H9 (cell line): Measurements from ENCODE around the gene FAM76B. TPM values are rescaled to one million over a fixed set of nuclear protein-coding genes. Genes with fewer than 3 reads are reported as not detected.
A peak's percentile ranks its signal among the peaks of the same experiment; 100 is the strongest.

Experiments
- DNase-seq: peaks from one replicate; pipeline ENCODE4 v3.0.0-alpha.2; 2017
- H2AFZ ChIP-seq: one replicate; pipeline ENCODE4 v1.6.1; 2013; ENCODE audit warnings: mild to moderate bottlenecking, low read length, control low read depth, moderate library complexity
- H2AK5ac ChIP-seq: 2 replicates; pipeline ENCODE4 v1.6.1; 2013; ENCODE audit warnings: low read length, control low read depth, mixed read lengths; ENCODE audit not compliant: insufficient read length
- H2BK120ac ChIP-seq: one replicate; pipeline ENCODE4 v1.6.1; 2013; ENCODE audit warnings: low read depth, mild to moderate bottlenecking, low read length, control low read depth, inconsistent platforms; ENCODE audit not compliant: poor library complexity, severe bottlenecking
- H2BK12ac ChIP-seq: 2 replicates; pipeline ENCODE4 v1.6.1; 2013; ENCODE audit warnings: low read length, control low read depth, mixed read lengths, low read depth; ENCODE audit not compliant: insufficient read length
- H2BK15ac ChIP-seq: 2 replicates; pipeline ENCODE4 v1.6.1; 2013; ENCODE audit warnings: low read depth, low read length, control low read depth
- H2BK20ac ChIP-seq: one replicate; pipeline ENCODE4 v1.6.1; 2013; ENCODE audit warnings: low read depth, mild to moderate bottlenecking, low read length, control low read depth, inconsistent platforms; ENCODE audit not compliant: poor library complexity, severe bottlenecking
- H2BK5ac ChIP-seq: 2 replicates; pipeline ENCODE4 v1.6.1; 2013; ENCODE audit warnings: low read length, control low read depth, mixed read lengths; ENCODE audit not compliant: insufficient read length
- H3K14ac ChIP-seq: 2 replicates; pipeline ENCODE4 v1.6.1; 2013; ENCODE audit warnings: low read length, control low read depth; ENCODE audit not compliant: insufficient read depth
- H3K18ac ChIP-seq: 2 replicates; pipeline ENCODE4 v1.6.1; 2013; ENCODE audit warnings: low read depth, mild to moderate bottlenecking, mixed read lengths, low read length, control low read depth; ENCODE audit not compliant: insufficient read length
- H3K23ac ChIP-seq: 2 replicates; pipeline ENCODE4 v1.6.1; 2013; ENCODE audit warnings: low read length, control low read depth, mixed read lengths, low read depth; ENCODE audit not compliant: insufficient read length
- H3K23me2 ChIP-seq: 2 replicates; pipeline ENCODE4 v1.6.1; 2013; ENCODE audit warnings: low read depth, mild to moderate bottlenecking, mixed read lengths, low read length, control low read depth; ENCODE audit not compliant: insufficient read length, poor library complexity, severe bottlenecking
- H3K27ac ChIP-seq: 2 replicates; pipeline ENCODE4 v1.5.1; 2013; ENCODE audit warnings: low read length, control low read depth, mixed read lengths, low read depth; ENCODE audit not compliant: insufficient read length
- H3K27me3 ChIP-seq: 2 replicates; pipeline ENCODE4 v1.6.1; 2013; ENCODE audit warnings: low read length, control low read depth, inconsistent platforms; ENCODE audit not compliant: insufficient read depth
- H3K4ac ChIP-seq: 2 replicates; pipeline ENCODE4 v1.6.1; 2013; ENCODE audit warnings: low read depth, mild to moderate bottlenecking, control low read depth, inconsistent platforms, low read length, moderate library complexity
- H3K4me1 ChIP-seq: 2 replicates; pipeline ENCODE4 v1.6.1; 2013; ENCODE audit warnings: low read length, control low read depth, inconsistent platforms; ENCODE audit not compliant: insufficient read depth
- H3K4me2 ChIP-seq: 2 replicates; pipeline ENCODE4 v1.6.1; 2013; ENCODE audit warnings: low read length, control low read depth, mixed read lengths; ENCODE audit not compliant: insufficient read length, insufficient read depth
- H3K56ac ChIP-seq: 2 replicates; pipeline ENCODE4 v1.6.1; 2013; ENCODE audit warnings: low read depth, mild to moderate bottlenecking, mixed read lengths, low read length, control low read depth; ENCODE audit not compliant: insufficient read length
- H3K79me1 ChIP-seq: 2 replicates; pipeline ENCODE4 v1.6.1; 2013; ENCODE audit warnings: low read depth, mild to moderate bottlenecking, moderate library complexity, low read length, control low read depth, inconsistent platforms; ENCODE audit not compliant: insufficient read depth, poor library complexity, severe bottlenecking
- H3K79me2 ChIP-seq: 2 replicates; pipeline ENCODE4 v1.6.1; 2013; ENCODE audit warnings: low read length, control low read depth, inconsistent platforms; ENCODE audit not compliant: insufficient read depth
- H3K9ac ChIP-seq: 2 replicates; pipeline ENCODE4 v1.6.1; 2013; ENCODE audit warnings: low read length, control low read depth, mixed read lengths; ENCODE audit not compliant: insufficient read length; ENCODE audit errors: extremely low read depth
- H3K9me3 ChIP-seq: one replicate; pipeline ENCODE4 v1.6.1; 2013; ENCODE audit warnings: low read depth, low read length, inconsistent platforms; ENCODE audit not compliant: control insufficient read depth
- H3T11ph ChIP-seq: one replicate; pipeline ENCODE4 v1.6.1; 2013; ENCODE audit warnings: mild to moderate bottlenecking, low read length, control low read depth, inconsistent platforms
- H4K20me1 ChIP-seq: one replicate; pipeline ENCODE4 v1.6.1; 2013; ENCODE audit not compliant: control insufficient read depth, insufficient read length, insufficient read depth
- H4K5ac ChIP-seq: 2 replicates; pipeline ENCODE4 v1.6.1; 2013; ENCODE audit warnings: low read depth, mild to moderate bottlenecking, mixed read lengths, low read length, control low read depth; ENCODE audit not compliant: insufficient read length
- H4K8ac ChIP-seq: replicated peaks from 2 replicates; pipeline ENCODE4 v1.6.1; 2013; ENCODE audit warnings: low read length, control low read depth, mixed read lengths, low read depth; ENCODE audit not compliant: insufficient read length
- H4K91ac ChIP-seq: 2 replicates; pipeline ENCODE4 v1.6.1; 2013; ENCODE audit warnings: low read depth, mild to moderate bottlenecking, moderate library complexity, mixed read lengths, low read length, control low read depth; ENCODE audit not compliant: insufficient read length
- H3K27ac Mint-ChIP-seq, 3 experiments: 2 replicates in 2 of 3; 3 replicates in 1 of 3; pipeline ENCODE4 v1.8.0; 2020 to 2021; ENCODE audit warnings: mixed read lengths in 3 of 3, mild to moderate bottlenecking in 1 of 3, moderate library complexity in 1 of 3
- H3K27me3 Mint-ChIP-seq: 2 replicates; pipeline ENCODE4 v1.8.0; 2021; ENCODE audit warnings: low read depth, mild to moderate bottlenecking, moderate library complexity, mixed read lengths
- H3K36me3 Mint-ChIP-seq, 3 experiments: 2 replicates in 2 of 3; 3 replicates in 1 of 3; pipeline ENCODE4 v1.8.0; 2020 to 2021; ENCODE audit warnings: low read depth in 3 of 3, mixed read lengths in 3 of 3; ENCODE audit not compliant: insufficient read depth in 1 of 3
- H3K4me1 Mint-ChIP-seq, 2 experiments: 2 replicates each; pipeline ENCODE4 v1.8.0; 2020; ENCODE audit warnings: mixed read lengths in 2 of 2
- H3K4me3 Mint-ChIP-seq, 2 experiments: 2 replicates in 1 of 2; 3 replicates in 1 of 2; pipeline ENCODE4 v1.8.0; 2020 to 2021; ENCODE audit warnings: mild to moderate bottlenecking in 2 of 2, mixed read lengths in 2 of 2, moderate library complexity in 1 of 2
- H3K9me3 Mint-ChIP-seq, 2 experiments: 2 replicates in 1 of 2; 3 replicates in 1 of 2; pipeline ENCODE4 v1.8.0; 2020; ENCODE audit warnings: mild to moderate bottlenecking in 2 of 2, mixed read lengths in 2 of 2, moderate library complexity in 1 of 2
- CTCF ChIP-seq: fragments of 200-600 bp; sonication (generic); conservative IDR thresholded peaks from 3 replicates; pipeline ENCODE4 v1.8.0; 2021; ENCODE audit warnings: antibody characterized with exemption, mild to moderate bottlenecking
- WGBS: extraction: QIAGEN DNeasy Blood & Tissue Kit; methylation state at CpG from one replicate; pipeline ENCODE4 v1.1.7; 2013; ENCODE audit warnings: missing lambda C conversion rate, low lambda C conversion rate, mixed read lengths; ENCODE audit not compliant: insufficient read length; ENCODE audit errors: extremely low coverage; 5-methylcytosine and 5-hydroxymethylcytosine counted together
- total RNA-seq: library from RNA; stranded (reverse); gene quantifications from 2 replicates; pipeline ENCODE4 v1.2.1, GENCODE V29; 2021

The FAM76B gene
- total RNA-seq, 1 experiment from 2014 or later: 31.5 TPM

DNA sequence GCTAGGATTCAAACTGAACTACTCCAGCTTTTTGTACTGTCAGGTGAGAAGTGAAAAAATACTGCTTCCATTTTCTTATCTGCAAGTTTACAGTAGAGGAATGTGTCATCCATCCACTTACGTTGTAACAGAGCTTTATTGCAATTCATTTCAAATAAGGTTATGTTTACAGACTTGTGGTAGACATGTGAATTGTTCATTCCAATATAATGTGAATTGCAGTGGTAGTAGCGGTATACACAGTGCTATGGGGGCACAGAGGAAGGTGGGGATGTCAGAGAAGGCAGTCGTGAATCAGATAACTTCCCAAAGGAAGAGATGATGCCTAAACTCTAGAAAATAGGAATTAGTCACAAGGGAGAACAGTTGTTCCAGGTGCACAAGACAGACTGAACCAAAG lies 43.2 kb upstream of the FAM76B start:
- no peak overlapping the region for H3K27ac ChIP-seq
- H3K23me2 ChIP-seq: no peaks in the 10 kb centered on the region
- no peak overlapping the region for H4K8ac ChIP-seq
- peak overlapping the region in 1 of 3 experiments; percentile 1; a peak in 1 of 7 replicates for H3K27ac Mint-ChIP-seq
- H2AK5ac ChIP-seq: no peak overlapping the region
- H2AFZ ChIP-seq: no peak overlapping the region
- no peak overlapping the region for H2BK15ac ChIP-seq
- no peaks in the 10 kb centered on the region for H3K27me3 Mint-ChIP-seq
- H3K23ac ChIP-seq: no peak overlapping the region
- H3K4me2 ChIP-seq: no peak overlapping the region
- no peak overlapping the region for H2BK5ac ChIP-seq
- no peaks in the 10 kb centered on the region for H3K79me2 ChIP-seq
- peaks cover 3% of the 10 kb centered on the region in 2 experiments; a peak in 2 of 4 replicates for H3K4me1 Mint-ChIP-seq
- H3K79me1 ChIP-seq: no peaks in the 10 kb centered on the region
- no peaks in the 10 kb centered on the region for H3K27me3 ChIP-seq
- no peak overlapping the region for H3K56ac ChIP-seq
- H3T11ph ChIP-seq: no peak overlapping the region
- H3K4me1 ChIP-seq: no peaks in the 10 kb centered on the region
- H3K14ac ChIP-seq: no peak overlapping the region
- no peak overlapping the region for H3K4me3 Mint-ChIP-seq
- no CpG with 5 or more reads among the region's 3 CpGs for WGBS
- H3K36me3 Mint-ChIP-seq: peaks cover 16 to 57% (median 56%) of the 10 kb centered on the region in 3 experiments; a peak in 6 of 7 replicates
- no peaks in the 10 kb centered on the region for H4K20me1 ChIP-seq
- no peak overlapping the region for H2BK120ac ChIP-seq
- TF ChIP-seq CTCF: no peak
- no peak overlapping the region for H4K91ac ChIP-seq
- H3K9me3 Mint-ChIP-seq: no peaks in the 10 kb centered on the region
- H2BK20ac ChIP-seq: no peak overlapping the region
- H3K4ac ChIP-seq: no peak overlapping the region
- no peak overlapping the region for H3K18ac ChIP-seq
- H2BK12ac ChIP-seq: no peak overlapping the region
- no peak overlapping the region for H4K5ac ChIP-seq
- no peak overlapping the region for H3K9ac ChIP-seq
- H3K9me3 ChIP-seq: no peaks in the 10 kb centered on the region
- DNase-seq: no peak
